NCI-H2171 (cell line): ENCODE results near the gene IFT74.

ENCODE experiments used
- DNase-seq: peaks from one replicate; lab custom pipeline; 2025; lab: John Stamatoyannopoulos, UW

IFT74 gene

DNA sequence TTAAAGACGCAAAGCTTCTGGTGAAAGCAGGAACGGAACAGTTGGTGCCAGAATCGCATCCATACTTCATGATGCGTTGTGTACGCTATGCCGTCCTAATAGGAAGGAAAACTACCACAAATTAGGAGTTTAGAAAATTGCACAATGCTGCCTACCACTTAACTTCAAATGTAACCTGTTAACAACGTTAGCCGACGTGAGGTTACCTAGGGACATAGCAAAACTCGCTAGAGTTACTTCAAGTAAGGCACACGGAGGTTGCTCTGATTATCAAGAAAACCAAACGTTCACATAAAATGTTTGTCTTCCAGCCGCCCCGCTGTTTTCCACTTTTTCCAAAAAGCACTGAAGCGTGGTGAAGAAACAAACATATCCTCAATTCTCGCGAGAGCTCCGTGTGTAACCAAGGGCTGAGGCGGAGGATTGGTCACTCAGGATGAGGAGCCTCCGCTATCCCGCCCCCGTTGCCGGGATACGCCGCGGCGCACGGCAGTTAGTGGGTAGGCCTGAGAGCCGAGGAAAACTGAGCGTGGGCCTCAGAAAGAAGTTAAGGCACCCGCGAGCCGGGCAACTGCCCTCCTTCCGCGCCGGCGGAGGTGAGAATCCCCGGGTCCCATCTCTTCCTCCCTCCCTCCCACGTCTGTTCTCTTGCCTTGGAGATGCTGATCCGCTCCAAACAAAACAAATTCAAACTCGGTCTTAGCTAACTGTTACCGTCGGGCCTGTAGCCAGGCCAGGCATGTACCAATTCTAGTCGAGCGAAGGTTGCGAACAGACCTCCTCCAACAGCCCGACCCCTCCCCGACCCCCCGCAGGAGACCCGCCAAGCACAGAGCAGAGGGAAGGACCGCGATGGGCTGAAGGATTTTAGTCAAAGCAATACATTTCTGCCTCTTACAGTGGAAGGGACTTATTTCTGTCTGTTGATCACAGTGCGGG lies at the start of gene IFT74:
Gene IFT74 (plus strand): TSS at position 492 of the 939 bp plus-strand sequence. CDS start 5,556 bp downstream, outside the sequence.
- peak; percentile 90 for DNase-seq

DNA sequence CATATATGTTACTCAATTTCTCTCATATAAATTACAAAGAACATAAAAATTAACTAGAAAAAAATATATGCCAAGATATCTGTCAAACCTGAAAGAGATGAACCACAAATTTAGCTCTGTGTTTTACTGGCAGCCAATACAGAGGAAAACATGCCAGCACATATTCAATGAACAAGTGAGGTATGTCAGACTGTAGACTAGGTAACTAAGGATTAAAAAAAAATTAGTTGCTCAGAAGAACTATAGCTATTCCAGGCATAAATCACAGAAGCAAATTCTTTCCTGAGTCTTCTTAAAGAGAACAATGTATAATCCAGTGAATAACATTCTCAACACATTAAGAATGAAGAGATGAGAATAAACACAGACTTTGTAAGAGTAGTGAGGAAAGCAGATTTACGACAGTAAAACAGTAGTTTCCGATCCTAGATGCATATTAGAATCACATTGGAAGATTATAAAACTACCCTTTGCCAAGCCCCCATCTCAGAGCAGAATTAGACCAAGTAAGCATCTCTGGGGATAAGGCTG lies 43.0 kb upstream of the IFT74 start:
- no peak for DNase-seq

DNA sequence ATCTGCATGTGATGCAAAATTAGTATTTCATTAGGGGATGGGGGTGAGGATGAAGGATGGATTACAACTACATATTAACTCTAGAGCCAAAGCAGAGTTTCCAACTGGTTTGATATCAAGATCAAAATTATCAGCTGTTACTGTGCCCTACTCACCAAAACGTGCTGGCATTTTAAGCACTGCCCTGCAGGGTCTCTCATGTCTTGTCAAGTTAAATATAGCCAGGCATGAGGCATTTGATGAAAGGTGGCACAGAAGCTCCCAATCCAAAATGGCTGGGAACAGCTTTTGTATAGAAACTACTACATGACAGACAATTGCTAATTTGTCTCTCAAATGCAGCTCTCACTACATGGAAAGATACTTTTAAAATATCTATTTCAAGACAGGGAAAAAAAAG lies 36.5 kb upstream of the IFT74 start:
- no peak for DNase-seq

DNA sequence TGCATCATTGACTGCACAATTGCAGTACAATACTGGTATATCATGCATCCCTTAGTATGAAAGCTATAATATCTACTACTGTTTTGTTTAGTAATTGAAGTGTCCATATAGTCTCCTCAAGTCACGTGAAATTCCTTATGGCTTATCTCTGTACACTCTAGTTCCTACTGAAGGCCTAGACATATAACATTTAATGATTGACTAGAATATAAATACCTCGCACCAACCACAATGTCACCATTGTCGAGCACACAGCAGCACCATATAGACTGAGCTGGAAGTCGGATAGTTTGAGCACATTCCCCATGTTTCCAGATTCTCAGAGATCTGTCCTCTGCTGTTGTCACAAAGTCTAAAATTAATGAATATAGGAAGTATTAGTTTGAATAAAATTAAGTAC lies 30.6 kb upstream of the IFT74 start:
- no peak for DNase-seq

DNA sequence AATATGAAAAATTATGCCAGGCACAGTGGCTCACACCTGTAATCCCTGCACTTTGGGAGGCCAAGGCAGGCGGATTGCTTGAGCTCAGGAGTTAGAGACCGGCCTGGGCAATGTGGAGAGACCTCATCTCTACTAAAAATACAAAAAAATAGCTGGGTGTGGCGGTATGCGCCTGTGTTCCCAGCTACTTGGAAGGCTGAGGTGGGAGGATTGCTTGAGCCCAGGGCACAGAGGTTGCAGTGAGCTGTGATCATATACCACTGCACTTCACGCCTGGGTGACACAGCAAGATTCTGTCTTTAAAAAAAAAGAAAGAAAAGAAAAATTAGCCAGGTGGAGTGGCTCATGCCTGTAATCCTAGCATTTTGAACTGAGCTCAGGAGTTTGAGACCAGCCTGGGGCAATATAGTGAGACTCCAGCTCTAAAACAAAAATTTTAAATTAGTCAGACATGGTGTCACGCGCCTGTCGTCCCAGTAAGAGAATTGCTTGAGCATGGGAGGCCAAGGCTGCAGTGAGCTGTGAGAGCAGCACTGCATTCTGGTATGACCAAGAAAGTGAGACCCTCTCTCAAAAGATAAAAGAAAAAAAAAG lies 27.2 kb upstream of the IFT74 start:
- DNase-seq, result no peak

DNA sequence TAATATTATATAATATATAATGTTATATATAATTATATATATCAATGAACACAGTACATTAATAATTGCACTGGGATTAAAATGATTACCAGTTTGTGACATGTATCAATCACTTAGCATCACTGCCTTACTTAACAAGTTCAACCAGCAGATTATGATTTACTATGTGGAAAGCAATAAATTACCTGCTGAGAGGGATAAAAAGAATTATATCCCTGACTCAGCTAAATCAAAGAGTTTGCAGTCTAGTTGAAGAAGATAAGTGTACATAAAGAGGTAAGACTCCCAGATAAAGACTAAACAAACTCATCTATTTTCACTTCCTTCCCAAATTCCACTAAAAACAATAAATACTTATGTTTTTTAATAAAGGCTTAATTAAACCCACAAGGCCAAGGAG lies 20.4 kb upstream of the IFT74 start:
- no peak for DNase-seq

DNA sequence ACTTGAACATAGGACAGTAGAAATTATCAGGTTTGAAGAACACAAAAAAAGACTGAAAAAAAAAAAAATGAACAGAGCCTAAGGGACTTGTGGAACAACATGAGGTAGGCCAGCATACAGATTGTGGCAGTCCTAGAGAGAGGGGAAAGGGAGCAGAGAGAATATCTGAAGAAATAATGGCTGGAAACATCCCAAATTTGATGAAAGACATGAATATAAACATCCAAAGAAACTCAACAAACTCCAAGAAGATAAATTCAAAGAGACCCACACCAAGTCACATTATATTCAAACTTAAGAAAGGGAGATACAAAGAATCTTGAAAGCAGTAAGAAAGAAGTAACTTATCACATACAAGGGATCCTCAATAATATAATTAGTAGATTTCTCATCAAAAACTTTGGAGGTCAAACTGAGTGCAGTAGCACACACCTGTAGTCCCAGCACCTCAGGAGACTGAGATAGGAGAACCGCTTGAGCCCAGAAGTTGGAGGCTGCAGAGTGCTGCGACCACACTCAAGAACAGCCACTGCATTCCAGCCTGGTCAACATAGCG lies 18.3 kb upstream of the IFT74 start:
- DNase-seq, result no peak

DNA sequence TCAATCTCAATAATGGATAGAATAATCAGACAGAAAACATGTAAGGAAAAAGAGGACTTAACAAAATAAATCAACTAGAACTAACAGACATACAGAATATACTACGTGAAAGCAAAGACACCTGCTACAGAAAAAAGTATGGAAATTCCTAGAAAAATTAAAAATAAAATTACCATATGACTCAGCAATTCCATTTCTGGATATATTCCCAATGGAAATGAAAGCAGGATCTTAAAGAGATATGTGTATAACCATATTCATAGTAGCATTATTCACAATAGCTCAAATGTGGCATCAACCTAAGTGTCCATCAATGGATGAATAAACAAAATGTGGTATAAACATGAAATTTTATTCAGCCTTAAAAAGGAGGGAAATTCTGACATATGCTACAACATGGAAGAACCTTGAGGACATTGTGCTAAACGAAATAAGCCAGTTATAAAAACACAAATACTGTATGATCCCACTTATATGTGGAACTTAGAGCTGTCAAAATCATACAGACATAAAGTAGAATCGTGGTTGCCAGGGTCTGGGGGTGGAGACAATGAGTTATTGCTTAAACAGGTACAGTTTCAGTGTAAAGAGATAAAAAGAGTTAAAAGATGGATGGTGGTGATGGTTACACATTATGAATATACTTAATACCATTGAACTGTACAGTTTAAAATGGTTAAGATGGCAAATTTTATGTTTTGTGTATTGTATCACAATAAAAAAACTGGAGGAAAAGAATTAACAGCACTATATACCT lies 16.1 kb upstream of the IFT74 start:
- DNase-seq, result no peak

DNA sequence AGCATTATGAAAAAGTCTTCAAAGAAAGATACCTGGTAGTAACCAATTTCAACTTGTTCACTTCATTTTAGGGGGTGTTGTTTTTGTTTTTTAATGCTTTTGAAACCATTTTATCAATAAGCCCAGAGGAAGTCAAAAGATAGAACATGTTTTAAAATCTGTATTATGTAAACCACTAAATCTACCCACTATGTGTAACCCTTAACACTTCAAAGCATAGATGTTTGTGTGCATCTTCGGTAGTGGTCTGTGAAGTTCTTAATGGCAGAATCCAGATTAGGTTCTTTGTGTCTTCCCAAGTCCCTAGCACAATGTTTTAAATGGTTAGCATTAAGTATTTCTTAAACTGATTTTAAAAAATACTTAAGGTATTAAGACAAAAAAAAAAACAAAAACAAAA lies 15.4 kb upstream of the IFT74 start:
- no peak for DNase-seq

DNA sequence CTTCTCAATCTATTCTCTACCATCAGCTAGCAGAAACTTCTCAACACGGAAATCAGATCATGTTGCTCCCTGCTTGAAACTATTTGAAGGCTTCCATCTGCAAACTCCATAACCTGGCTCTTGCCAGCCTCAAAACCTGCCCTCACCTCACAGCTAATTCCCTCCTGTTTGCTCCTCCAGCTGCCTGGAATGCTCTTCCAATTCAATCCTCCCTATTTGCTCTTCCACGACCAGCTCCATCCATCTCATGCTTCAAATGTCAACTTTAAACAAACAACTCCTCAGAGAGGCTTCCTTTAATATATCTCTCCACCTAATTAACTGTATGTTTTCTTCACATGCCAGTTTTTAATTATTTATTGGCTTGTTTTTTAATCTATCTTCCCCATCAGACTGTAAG lies 10.6 kb upstream of the IFT74 start:
- DNase-seq, result no peak

DNA sequence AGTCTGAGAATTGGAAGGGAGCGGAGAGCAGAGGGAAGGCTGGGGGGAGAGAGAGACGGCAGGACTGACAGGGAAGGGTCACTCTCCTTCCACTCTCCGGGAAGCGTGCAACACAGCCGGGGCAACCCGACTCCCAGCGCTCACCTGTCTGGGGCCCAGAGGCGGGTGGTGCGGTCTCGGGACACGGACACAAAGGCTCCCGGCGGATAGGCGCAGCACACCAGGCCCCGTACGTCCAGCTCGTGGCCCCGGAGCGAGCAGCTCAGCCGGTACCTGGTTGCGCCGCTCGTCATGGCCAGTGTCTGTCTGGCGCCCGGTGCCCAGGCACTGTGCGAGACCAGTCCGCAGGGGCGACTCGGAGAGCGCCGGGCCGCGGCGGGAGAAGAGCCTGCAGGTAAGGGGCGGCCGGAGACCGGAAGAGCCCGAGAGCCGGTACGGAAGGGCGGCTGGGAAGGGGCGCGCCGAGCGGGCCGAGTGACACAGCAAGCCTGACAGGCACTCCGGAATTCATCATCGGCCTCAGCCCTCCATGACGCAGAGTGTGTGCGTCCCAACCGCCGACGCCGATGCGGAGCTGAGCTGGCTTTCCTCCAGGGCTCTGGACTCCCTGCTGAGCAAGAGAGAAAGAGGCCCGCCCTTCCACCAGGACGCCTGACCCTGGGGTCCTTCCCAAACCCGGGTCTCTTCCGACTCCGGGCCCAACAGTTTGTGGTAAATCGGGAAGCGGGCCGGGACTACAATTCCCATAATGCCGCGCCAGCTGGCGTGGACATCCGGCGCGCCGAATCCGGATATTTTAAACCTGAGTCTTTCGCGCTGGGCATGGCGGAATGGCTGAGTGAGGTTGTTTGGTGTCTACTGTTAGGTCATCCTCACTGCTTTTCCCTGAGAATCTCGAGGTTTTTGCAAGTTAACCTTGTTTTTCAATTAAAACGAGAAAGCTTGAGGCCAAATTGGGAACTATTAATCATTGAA lies 9.2 kb upstream of the IFT74 start, which contains the start of gene PLAA:
Gene PLAA (minus strand): TSS at position 490 of the 975 bp plus-strand sequence. CDS start 197 bp downstream, at position 293.
- peak; percentile 85 for DNase-seq

DNA sequence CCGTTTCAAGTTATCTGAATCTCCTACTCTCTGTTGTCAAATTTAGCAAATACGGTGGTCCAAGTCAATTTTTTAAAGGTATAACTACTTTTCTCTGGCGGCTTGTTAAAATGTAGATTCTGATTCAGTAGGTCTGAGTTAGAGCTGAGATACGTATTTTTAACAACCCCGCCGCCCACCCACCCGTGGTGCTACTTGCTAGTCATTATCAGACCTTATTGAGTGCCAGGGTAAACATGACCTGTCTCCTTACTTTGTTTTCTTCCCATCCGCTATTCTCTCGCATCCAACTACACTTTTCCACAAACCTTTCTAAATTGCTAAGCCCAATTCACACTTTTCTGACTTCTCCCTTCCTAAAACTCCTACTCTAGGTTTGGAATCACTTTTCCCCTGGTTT lies 8.5 kb upstream of the IFT74 start:
- DNase-seq, result no peak

DNA sequence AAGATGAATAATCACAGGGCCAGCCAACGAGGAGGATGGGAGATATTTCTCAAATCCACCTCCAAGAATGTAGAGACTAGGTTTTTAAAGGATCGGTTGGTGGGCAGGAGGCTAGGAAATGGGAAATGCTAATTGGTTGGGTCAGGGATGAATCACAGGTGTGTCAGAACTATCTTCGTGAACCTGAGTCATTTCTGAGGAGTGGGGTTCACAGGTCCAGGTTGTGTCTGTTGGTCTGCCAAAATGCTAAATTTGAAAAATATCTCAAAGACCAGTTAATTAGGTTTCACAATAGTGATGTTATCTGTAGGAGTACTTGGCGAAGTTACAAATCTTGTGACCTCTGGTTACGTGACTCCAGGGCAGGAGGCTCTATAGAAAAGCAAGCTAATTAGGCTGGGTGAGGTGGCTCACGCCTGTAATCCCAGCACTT lies 6.6 kb upstream of the IFT74 start:
- no peak for DNase-seq

DNA sequence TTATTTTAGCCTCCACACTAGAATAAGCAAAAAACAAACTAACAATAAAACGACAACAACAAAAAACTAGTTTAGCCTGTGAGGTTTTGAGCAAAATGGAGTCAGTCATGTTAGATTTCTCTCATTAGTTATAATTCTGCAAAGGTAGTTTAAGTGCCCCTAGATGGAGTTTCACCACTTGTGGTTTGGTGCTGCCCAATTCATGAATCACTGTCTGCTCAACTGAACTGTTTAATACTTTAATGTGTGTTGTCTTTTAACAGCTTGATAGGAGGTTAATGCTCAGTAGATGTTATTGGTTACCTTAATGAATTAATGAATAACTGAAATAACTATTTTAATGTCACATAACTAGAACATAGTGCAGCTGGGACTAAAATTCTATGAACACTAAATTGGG lies 5.7 kb upstream of the IFT74 start:
- DNase-seq, result no peak

DNA sequence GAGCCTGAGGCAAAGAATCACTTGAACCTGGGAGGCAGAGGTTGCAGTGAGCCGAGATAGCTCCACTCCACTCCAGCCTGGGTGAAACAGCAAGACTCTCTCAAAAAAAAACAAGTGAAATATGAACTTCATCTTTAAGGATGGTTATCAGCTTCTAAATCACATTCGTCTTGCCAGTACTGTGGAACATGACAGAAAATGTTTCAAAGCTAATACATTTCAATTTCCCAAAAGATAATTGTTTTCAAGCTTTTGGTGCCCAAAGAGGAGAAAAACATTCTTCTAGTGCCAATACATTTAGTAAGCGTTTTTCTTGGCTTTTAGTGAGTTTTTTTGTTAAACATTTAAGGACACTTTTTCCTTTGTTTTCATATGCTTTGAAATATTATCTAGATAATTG lies 4.4 kb upstream of the IFT74 start:
- DNase-seq, result no peak

DNA sequence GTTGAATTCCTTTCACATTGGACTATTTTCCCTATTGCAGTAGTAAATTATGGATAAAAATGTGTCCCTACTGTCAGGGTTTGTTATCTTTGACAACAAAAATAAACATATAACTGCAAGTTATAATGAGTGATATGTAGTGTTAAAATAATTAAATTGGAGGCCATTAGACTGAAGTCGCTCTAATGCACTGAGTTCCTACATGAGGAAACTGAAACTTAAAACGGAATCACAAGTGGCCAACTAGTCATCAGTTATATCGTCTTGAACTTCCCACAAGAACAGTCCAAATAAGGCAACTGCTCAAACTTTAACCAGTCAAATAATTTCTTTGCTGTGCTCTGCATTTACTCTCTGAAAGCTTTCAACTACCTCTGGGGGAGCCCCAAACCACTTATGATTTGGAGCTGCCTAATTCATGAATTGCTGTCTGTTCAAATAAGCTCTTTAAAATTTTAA lies 2.1 kb upstream of the IFT74 start:
- DNase-seq, result no peak

DNA sequence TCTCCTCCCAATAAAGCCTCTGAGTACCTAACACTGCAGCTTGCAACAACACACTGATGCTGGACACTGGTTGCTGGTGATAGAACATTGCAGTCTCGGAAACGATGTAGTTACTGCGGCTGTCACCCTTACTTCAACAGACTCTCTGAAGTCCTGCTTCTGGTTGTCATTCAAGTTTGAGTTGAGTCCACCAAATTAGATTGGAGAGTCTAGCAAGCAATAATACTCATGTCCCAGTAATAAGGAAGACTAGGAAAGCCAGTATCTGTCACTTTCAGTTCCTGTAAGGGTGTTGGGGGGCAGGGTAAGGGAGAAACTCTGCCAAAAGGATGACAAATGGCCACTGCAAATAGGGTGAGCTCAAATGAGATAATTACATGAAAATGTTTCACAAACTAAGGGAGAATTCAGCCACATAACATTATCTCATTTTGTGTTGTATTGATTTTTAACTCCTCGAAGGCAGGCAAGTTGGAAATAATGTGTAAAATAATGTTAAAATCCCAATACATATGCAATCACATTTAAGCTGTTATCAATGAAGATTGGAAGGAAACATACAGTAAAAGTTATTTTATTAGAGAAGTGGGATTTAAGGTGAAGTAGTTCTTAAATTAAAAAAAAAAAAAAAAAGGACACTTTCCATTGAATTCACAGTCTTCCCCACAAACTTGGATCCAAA lies 849 bp upstream of the IFT74 start:
- no peak for DNase-seq

DNA sequence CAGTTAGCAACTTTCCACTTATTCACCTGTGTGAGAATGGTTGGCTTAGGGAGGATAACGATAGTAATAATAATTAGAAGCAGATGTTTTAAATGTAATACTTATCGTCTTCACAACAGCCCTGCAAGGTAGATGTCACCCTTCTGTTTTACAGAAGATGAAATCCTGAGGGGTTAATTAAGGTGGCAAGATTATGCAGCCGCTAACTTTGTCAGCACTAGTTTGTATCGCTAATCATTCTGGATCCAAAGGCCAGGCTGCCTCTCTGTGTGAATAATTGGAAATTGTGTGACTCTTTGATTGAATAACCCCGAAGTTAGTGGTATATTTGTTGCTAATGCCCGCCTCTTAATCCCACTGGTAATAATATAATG lies 635 bp downstream of the IFT74 start:
- no peak for DNase-seq

DNA sequence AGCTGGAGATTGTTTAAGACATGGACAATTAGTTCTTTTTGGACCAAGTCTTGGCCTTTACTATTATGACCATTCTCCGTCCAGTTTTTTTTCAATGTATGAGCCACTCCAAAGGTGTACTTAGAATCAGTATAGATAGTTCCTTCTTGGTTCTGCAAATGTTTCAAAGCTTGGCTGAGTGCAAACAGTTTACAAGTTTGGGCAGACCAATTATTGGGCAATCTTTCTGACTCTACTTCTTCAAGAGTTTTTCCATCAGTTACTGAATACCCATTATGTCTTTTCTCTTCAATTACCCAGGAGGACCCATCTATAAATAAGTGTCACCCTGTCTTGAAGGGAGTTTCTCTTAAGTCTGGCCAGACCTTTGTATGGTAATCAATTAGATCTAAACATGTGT lies 15.5 kb downstream of the IFT74 start:
- DNase-seq, result no peak

DNA sequence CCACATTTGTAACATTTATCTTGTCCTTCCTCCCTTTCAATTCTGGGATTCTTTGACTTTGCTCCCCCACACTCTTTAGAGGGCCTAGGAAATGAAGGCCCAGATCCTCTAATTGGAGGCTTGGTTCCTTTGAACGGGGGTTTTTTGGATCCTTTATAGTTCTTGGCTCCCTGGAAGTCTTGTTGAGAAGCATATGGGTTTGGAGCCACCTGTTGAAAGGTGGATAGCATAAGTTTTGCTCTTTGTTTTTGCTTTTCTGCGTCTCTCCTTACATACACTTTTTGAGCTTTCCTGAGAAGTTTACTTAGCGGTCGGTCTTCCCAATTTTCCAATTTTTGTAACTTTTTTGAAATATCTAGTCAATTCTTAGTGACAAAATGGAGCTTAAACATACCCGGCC lies 17.8 kb downstream of the IFT74 start:
- DNase-seq, result no peak
